HG03571 (cell line): Measurements from ENCODE around the gene RGMA.

Experiments
- ATAC-seq: cut with Tn5 transposase; IDR thresholded peaks from one replicate; pipeline ENCODE4 v1.9.1; 2021; ENCODE audit not compliant: unreplicated experiment

Gene RGMA

GRCh38 chr15:93088981-93089726, at the start of gene RGMA:
TSS of gene RGMA (minus strand) at chr15:93089211. CDS start at chr15:93088932, 279 bp downstream.
- ATAC-seq, result no peak

- ATAC-seq, result no peak
These were observed 47.6 kb upstream of the RGMA start for GRCh38 chr15:93136606-93137005.

GRCh38 chr15:93135997-93136397, 47.0 kb upstream of the RGMA start:
- ATAC-seq, result no peak

GRCh38 chr15:93135459-93135858, 46.4 kb upstream of the RGMA start:
- ATAC-seq, result no peak

GRCh38 chr15:93131485-93132095, 42.6 kb upstream of the RGMA start:
- ATAC-seq, result no peak

GRCh38 chr15:93129702-93130488, 40.9 kb upstream of the RGMA start:
- ATAC-seq, result no peak

- no peak for ATAC-seq
These were observed 38.3 kb upstream of the RGMA start for GRCh38 chr15:93127286-93127685.

GRCh38 chr15:93126599-93126998, 37.6 kb upstream of the RGMA start:
- no peak for ATAC-seq

GRCh38 chr15:93126148-93126547, 37.1 kb upstream of the RGMA start:
- no peak for ATAC-seq

- ATAC-seq, result no peak
These were observed 35.1 kb upstream of the RGMA start for GRCh38 chr15:93124126-93124525.

- no peak for ATAC-seq
These were observed 33.2 kb upstream of the RGMA start for GRCh38 chr15:93121973-93122910.

- no peak for ATAC-seq
These were observed 32.1 kb upstream of the RGMA start for GRCh38 chr15:93121107-93121506.

- ATAC-seq, result no peak
These were observed 29.9 kb upstream of the RGMA start for GRCh38 chr15:93118904-93119303.

- ATAC-seq, result no peak
These were observed 22.4 kb upstream of the RGMA start for GRCh38 chr15:93111451-93111850.

- ATAC-seq, result no peak
These were observed 21.6 kb upstream of the RGMA start for GRCh38 chr15:93110502-93111040.

- ATAC-seq, result no peak
These were observed 20.5 kb upstream of the RGMA start for GRCh38 chr15:93109336-93110102.

- ATAC-seq, result no peak
These were observed 18.6 kb upstream of the RGMA start for GRCh38 chr15:93107646-93108045.

- ATAC-seq, result no peak
These were observed 16.5 kb upstream of the RGMA start for GRCh38 chr15:93105485-93105884.

GRCh38 chr15:93103823-93104222, 14.8 kb upstream of the RGMA start:
- ATAC-seq, result no peak

GRCh38 chr15:93102211-93102610, 13.2 kb upstream of the RGMA start:
- no peak for ATAC-seq
